ENCODE results near the gene GALNT15.

The GALNT15 gene

GRCh38 chr3:16236030-16236639 is 61.7 kb downstream of the GALNT15 start:
- Histone ChIP-seq H3K36me3 (ENCODE audit: insufficient read depth, low read length) (no peaks in the 10 kb centered on the region), H3K9ac (ENCODE audit: low read depth, low read length) (no peak overlapping the region), H3K4me1 (ENCODE audit: insufficient read depth, low read length) (no peaks in the 10 kb centered on the region), H3K9me3 (ENCODE audit: control insufficient read depth, insufficient read depth, low read length) (no peaks in the 10 kb centered on the region)

- H3K9ac ChIP-seq (ENCODE audit: low read depth, low read length): no peak overlapping the region
- H3K9me3 ChIP-seq (ENCODE audit: control insufficient read depth, insufficient read depth, low read length): no peaks in the 10 kb centered on the region
- no peaks in the 10 kb centered on the region for H3K36me3 ChIP-seq (ENCODE audit: insufficient read depth, low read length)
- no peaks in the 10 kb centered on the region for H3K4me1 ChIP-seq (ENCODE audit: insufficient read depth, low read length)
These were observed 62.4 kb downstream of the GALNT15 start for GRCh38 chr3:16236856-16237393.

DNA sequence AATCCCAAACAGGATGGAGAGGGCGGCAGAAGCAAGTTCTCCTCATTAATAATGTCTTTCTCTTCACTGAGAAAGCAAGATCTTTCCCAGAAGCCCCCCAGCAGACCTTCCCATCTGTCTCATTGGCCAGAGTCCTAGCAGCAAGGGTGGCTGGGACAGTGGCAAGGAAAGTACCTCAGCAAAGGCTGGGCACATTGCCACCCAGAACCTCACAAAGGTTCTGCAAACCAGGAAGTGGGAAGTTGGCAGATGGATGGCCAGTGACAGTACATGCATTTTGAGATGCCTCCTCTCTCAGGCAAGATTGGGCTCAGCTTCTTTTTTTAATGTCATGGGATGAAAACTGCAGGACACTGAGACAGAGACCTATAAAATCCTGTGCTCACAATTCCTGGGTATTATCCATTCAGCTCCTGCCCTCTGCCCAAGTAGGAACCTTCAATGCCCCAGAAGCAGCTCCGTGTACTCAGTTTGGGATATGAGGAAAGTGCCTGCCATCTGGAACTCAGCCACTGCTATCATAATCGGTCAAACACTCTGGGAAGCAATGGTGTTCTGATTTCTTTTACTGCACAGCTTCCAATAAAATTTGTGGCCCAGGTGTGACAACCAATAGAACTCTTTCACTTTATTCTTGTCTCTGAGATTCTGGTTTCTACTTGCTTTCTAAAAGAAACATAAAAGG is 64.7 kb downstream of the GALNT15 start:
- Histone ChIP-seq H3K36me3 (ENCODE audit: insufficient read depth, low read length) (no peaks in the 10 kb centered on the region), H3K9ac (ENCODE audit: low read depth, low read length) (no peak overlapping the region), H3K9me3 (ENCODE audit: control insufficient read depth, insufficient read depth, low read length) (no peaks in the 10 kb centered on the region), H3K4me1 (ENCODE audit: insufficient read depth, low read length) (no peaks in the 10 kb centered on the region)

DNA sequence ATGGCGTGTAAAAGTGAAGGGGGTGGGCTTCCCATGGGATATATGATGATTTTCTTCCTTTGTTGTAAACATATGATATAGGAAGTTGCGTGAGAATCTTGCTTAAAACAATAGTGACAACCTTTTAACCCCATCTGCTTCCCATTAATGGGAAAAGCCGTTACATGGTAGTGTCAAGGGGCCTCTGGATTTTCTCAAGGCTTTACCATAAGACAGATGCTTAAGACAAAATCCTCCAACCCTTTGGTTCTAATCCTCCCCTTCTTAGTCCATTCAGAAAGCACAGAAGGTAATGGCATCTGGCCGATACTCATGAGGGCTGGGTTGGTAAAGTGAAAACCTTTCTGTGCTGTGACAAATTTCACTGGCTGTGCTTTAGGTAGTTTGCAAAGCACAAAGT is 65.3 kb downstream of the GALNT15 start:
- no peaks in the 10 kb centered on the region for H3K9me3 ChIP-seq (ENCODE audit: control insufficient read depth, insufficient read depth, low read length)

DNA sequence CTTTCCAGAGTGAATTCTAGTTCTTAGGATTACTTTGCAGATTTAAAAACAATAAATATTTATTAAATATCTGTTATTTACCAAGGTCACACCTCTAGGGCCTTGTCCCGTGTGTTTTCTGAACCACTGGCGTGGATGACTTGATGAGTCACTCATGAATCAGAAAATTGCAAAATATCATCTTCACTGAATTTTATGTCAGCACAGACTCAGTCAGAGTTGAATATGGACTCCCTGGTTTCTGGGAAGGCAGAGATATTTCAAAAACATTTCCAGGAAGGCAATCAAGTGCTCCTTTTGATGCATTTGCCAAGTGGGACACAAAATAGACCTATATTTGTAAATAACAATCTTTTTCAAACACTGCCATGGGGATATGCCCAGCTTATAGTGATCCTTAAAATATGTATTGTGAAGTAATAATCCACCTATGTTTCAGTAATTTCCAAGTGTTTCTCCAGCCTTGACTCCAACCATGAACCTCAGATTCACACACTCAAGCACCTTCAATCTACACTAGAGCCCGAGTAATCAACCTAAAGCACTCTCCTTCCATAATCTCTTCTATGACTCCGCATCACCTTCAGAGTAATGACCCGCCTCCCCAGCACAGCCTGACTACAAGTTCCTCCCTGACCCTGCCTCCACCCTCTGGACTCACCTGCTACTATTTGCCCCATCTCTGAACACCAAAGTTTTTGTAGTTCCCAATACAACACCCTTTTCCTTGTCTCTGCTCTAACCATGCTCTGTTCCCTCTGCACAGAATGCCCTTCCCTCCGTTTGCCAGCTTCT is 65.9 kb downstream of the GALNT15 start:
- Histone ChIP-seq H3K36me3 (ENCODE audit: insufficient read depth, low read length) (no peaks in the 10 kb centered on the region), H3K9me3 (ENCODE audit: control insufficient read depth, insufficient read depth, low read length) (no peaks in the 10 kb centered on the region), H3K4me1 (ENCODE audit: insufficient read depth, low read length) (no peaks in the 10 kb centered on the region), H3K9ac (ENCODE audit: low read depth, low read length) (no peak overlapping the region)

More for the DNA sequence above, 65.3 kb downstream of the GALNT15 start:
- Histone ChIP-seq H3K36me3 (ENCODE audit: insufficient read depth, low read length) (no peaks in the 10 kb centered on the region), H3K4me1 (ENCODE audit: insufficient read depth, low read length) (no peaks in the 10 kb centered on the region), H3K9ac (ENCODE audit: low read depth, low read length) (no peak overlapping the region)

DNA sequence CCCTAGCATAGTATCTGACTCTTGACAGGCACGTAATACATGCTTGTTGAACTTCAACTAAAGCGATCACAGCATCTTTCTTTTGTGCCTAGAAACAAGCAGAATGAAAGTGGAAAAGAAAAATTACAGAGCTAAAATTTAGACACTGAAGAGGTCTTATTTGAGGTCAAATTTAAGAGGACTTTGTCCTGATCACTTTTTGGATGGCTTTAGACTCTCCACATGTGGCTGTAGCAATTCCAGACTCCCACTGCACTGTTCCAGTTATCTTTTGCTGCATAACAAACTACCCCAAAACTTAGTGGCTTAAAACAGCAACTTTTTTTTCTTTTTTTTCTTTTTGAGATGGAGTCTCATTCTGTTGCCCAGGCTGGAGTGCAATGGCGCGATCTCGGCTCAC is 66.7 kb downstream of the GALNT15 start:
- Histone ChIP-seq H3K9ac (ENCODE audit: low read depth, low read length) (no peak overlapping the region), H3K4me1 (ENCODE audit: insufficient read depth, low read length) (no peaks in the 10 kb centered on the region), H3K36me3 (ENCODE audit: insufficient read depth, low read length) (no peaks in the 10 kb centered on the region), H3K9me3 (ENCODE audit: control insufficient read depth, insufficient read depth, low read length) (no peaks in the 10 kb centered on the region)

DNA sequence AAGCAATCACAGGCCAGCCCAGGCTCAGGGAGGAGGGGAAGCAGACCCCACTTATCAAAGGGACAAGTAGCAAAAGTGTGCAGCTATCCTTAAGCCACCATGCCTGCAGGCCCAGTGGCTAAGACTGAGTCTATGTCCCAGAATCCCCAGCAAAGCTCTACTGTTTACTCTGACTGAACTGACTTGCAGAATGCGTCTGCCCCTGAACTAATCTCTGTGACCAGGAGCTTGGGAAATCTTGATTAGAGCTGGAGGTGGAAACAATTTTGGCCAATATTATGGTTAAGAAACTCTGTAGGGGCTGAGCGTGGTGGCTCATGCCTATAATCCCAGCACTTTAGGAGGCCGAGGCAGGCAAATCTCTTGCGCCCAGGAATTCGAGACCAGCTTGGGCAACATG is 67.7 kb downstream of the GALNT15 start:
- H3K9ac ChIP-seq (ENCODE audit: low read depth, low read length): no peak overlapping the region
- no peaks in the 10 kb centered on the region for H3K36me3 ChIP-seq (ENCODE audit: insufficient read depth, low read length)

DNA sequence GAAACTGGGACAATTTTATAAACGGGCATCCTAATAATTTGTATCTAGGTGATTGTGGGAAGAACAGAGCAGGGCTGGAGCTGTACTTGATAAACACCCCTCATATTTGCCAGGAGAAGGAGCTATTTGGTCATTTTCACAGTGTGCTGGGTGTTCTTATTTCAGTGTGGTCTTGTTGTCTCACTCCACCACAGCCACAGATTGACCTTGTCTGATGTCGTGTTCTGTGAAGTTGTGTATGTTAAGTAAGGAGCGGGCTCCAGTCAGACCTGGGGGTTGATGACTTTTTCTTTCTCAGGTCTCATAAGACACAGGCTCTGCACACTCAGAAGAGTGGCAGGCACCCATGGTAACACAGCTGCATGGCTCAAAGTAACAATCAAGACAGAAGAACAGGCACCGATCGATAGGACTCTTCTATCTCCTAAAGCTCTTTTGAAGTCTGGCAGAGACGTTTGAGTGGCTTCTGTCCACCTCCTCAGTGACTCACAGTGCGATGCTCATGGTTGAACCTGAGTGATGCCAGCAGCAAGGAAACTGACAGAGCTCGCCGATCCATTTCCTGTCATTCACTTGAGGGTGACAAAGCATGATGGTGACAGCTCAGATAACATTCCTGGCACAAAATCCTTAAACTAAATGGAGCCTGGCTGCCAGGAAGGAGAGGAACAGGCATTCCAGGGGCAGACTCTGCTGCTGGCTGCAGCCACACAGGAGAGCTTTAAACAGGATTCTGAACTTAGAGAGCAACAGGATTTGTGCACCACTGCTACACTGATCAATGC is 69.4 kb downstream of the GALNT15 start:
- H3K4me1 ChIP-seq (ENCODE audit: insufficient read depth, low read length): peaks cover 7% of the 10 kb centered on the region; the same call in 1 of the 2 replicates
- H3K36me3 ChIP-seq (ENCODE audit: insufficient read depth, low read length): no peaks in the 10 kb centered on the region
- no peak overlapping the region for H3K9ac ChIP-seq (ENCODE audit: low read depth, low read length)
- H3K9me3 ChIP-seq (ENCODE audit: control insufficient read depth, insufficient read depth, low read length): no peaks in the 10 kb centered on the region

More for the DNA sequence above, 67.7 kb downstream of the GALNT15 start:
- Histone ChIP-seq H3K4me1 (ENCODE audit: insufficient read depth, low read length) (no peaks in the 10 kb centered on the region; the same call in 1 of the 2 replicates), H3K9me3 (ENCODE audit: control insufficient read depth, insufficient read depth, low read length) (no peaks in the 10 kb centered on the region)

- Histone ChIP-seq H3K9me3 (ENCODE audit: control insufficient read depth, insufficient read depth, low read length) (no peaks in the 10 kb centered on the region), H3K9ac (ENCODE audit: low read depth, low read length) (no peak overlapping the region), H3K36me3 (ENCODE audit: insufficient read depth, low read length) (no peaks in the 10 kb centered on the region), H3K4me1 (ENCODE audit: insufficient read depth, low read length) (peaks cover 7% of the 10 kb centered on the region; the same call in 1 of the 2 replicates)
These were observed 71.1 kb downstream of the GALNT15 start for GRCh38 chr3:16245609-16246008.

- Histone ChIP-seq H3K36me3 (ENCODE audit: insufficient read depth, low read length) (no peaks in the 10 kb centered on the region), H3K4me1 (ENCODE audit: insufficient read depth, low read length) (peaks cover 7% of the 10 kb centered on the region; the same call in 1 of the 2 replicates), H3K9me3 (ENCODE audit: control insufficient read depth, insufficient read depth, low read length) (no peaks in the 10 kb centered on the region), H3K9ac (ENCODE audit: low read depth, low read length) (no peak overlapping the region)
These were observed 73.0 kb downstream of the GALNT15 start for GRCh38 chr3:16247282-16248061.

DNA sequence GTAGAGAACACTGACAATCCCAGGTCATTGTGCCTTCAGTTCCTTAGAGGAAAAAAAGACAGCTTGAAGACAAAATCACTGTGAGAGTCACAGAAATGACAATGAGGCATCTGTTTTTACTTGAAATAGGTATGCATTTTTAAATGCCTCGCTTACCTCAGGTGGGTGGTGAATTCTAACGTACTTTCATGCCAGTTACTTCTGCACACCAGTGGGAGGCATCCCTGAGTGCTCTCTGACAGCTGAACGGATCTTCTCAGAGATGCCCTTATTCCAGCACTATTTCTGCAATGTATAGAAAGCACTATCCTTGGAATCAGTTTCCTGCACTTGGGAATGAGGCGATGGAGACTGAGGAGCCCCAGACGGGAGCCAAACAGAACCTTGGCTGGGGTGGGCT is 74.1 kb downstream of the GALNT15 start:
- Histone ChIP-seq H3K36me3 (ENCODE audit: insufficient read depth, low read length) (no peaks in the 10 kb centered on the region), H3K9me3 (ENCODE audit: control insufficient read depth, insufficient read depth, low read length) (no peaks in the 10 kb centered on the region), H3K9ac (ENCODE audit: low read depth, low read length) (no peak overlapping the region), H3K4me1 (ENCODE audit: insufficient read depth, low read length) (peaks cover 7% of the 10 kb centered on the region; the same call in 1 of the 2 replicates)

DNA sequence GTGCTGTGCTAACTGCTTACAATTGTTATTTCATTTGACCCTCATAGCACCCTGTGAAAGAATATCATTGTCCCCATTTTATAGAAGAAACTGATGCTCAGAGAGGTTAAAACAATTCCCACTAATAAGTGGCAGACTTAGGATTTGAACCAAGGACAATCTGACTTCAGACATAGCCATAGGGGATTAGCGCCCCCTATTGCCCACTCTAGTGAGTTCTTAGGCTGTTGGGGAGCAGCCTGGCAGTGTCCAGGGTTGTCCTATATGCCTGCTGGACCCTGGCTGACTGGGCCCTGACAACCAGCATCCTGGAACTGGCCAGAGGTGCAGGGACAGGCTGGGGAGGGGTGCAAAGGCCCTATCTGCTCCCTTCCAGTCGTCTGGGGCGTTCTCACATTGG is 74.9 kb downstream of the GALNT15 start:
- peaks cover 7% of the 10 kb centered on the region; the same call in 1 of the 2 replicates for H3K4me1 ChIP-seq (ENCODE audit: insufficient read depth, low read length)
- H3K9ac ChIP-seq (ENCODE audit: low read depth, low read length): no peak overlapping the region
- H3K36me3 ChIP-seq (ENCODE audit: insufficient read depth, low read length): no peaks in the 10 kb centered on the region
- H3K9me3 ChIP-seq (ENCODE audit: control insufficient read depth, insufficient read depth, low read length): no peaks in the 10 kb centered on the region

DNA sequence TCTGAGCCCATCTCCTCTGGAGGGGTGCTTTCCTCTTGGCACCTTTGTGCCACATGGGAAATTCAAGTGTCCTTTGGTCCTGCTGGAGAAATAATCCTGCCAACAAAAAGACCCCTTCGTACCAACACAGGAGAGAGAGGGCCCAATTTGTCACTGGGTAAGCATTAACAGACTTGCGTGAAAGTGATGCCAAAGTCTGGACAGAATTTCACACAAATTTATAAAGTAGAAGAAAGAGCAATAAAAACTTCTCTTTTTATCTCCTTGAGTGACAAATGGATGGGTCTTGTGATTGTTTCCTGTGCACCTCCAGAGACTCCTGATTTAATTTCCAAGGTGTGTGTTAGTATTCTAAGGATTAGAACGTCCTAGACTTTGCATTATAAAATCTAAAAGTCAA is 75.4 kb downstream of the GALNT15 start:
- H3K9ac ChIP-seq (ENCODE audit: low read depth, low read length): no peak overlapping the region
- H3K4me1 ChIP-seq (ENCODE audit: insufficient read depth, low read length): peaks cover 7% of the 10 kb centered on the region; the same call in 1 of the 2 replicates
- H3K36me3 ChIP-seq (ENCODE audit: insufficient read depth, low read length): no peaks in the 10 kb centered on the region
- H3K9me3 ChIP-seq (ENCODE audit: control insufficient read depth, insufficient read depth, low read length): no peaks in the 10 kb centered on the region

All from ES-I3 (cell line).